Measurements from ENCODE around the gene HNRNPA1L2. TPM values are rescaled to one million over a fixed set of nuclear protein-coding genes. Genes with fewer than 3 reads are reported as not detected.

The HNRNPA1L2 gene
- total and polyA plus RNA-seq, 9 of the 15 experiments (the other 6 are each of a cell fraction or from before 2014, with no cell fraction given) = 3.7 to 10.8 (median 6.8) TPM

GRCh38 chr13:52617070-52618060 lies 24.9 kb upstream of the HNRNPA1L2 start (continued):
- TF ChIP-seq MGA (IDR thresholded peaks at IDR 0.05) (no peak), CBFB (CRISPR knock-in tag; IDR thresholded peaks at IDR 0.05) (no peak), ZBTB11 (CRISPR knock-in tag; IDR thresholded peaks at IDR 0.05) (peak; percentile 93 to 99 (median 97)), ZNF76 (CRISPR knock-in tag; IDR thresholded peaks at IDR 0.05; ENCODE audit: borderline replicate concordance) (no peak), NCOR1 (IDR thresholded peaks at IDR 0.05) (no peak), CREB3 (tag; conservative IDR thresholded peaks at IDR 0.05; ENCODE audit: low read depth) (no peak), RNF2 (IDR thresholded peaks at IDR 0.05) (peak; percentile 33; the same call in 1 of the 2 replicates), THRAP3 (IDR thresholded peaks at IDR 0.05; ENCODE audit: borderline replicate concordance) (no peak), ZNF766 (CRISPR knock-in tag; conservative IDR thresholded peaks at IDR 0.05) (no peak)
